GM19324 (cell line): ENCODE results near the gene NDUFAF2.
"Not testable (repeated sequence)": the region's sequence is repeated elsewhere in the genome, so short reads cannot be mapped to it uniquely, and the experiment has no call there.

Source experiments
- ATAC-seq: cut with Tn5 transposase; IDR thresholded peaks from one replicate; pipeline ENCODE4 v1.9.1; 2021; ENCODE audit warnings: mild to moderate bottlenecking, moderate library complexity; ENCODE audit not compliant: unreplicated experiment, low FRiP score

The NDUFAF2 gene

GRCh38 chr5:61044545-61044944 is 99.5 kb downstream of the NDUFAF2 start:
- ATAC-seq = no peak

GRCh38 chr5:61047346-61047745 is 102.3 kb downstream of the NDUFAF2 start:
- ATAC-seq = no peak

DNA sequence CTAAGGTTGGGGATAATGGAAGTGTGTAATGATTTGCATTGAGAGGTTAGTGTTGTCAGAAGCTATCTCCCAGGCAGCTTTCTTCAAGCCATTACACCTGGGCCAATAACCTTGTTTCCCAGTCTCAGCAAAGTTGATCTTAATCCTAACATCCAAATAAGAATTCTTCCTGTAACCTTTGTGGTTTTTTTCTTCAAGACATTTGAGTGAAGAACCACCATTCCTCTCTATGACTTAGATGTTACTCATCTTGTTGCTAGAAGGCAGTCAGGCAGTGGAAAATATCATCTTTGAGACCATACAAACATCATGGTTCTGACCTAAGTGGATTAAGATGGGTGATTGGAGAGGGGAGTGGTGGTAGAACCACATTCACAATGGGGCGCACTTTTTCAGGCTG is 103.5 kb downstream of the NDUFAF2 start:
- no peak for ATAC-seq

- no peak for ATAC-seq
Observed at GRCh38 chr5:61050292-61050691, 105.3 kb downstream of the NDUFAF2 start.

GRCh38 chr5:61051267-61051666 is 106.3 kb downstream of the NDUFAF2 start:
- no peak for ATAC-seq

DNA sequence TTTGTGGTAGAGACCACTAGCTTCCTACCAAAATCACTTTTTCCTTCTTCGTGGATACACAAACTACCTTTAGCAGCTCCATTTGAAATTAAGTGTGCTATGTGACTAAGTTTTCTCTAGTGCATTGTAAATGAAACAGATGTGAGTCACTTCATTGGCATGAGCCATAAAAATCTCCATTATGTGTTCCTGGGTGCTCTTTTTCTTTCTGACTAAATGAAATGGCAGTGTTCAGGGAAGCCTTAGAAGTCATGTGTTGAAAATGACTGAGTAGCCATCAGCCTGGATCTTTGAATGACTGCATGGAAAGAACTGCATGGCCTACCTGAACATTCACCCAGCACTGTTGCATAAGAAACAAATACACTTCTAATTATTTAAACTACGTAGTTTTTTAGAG is 107.9 kb downstream of the NDUFAF2 start:
- no peak for ATAC-seq

DNA sequence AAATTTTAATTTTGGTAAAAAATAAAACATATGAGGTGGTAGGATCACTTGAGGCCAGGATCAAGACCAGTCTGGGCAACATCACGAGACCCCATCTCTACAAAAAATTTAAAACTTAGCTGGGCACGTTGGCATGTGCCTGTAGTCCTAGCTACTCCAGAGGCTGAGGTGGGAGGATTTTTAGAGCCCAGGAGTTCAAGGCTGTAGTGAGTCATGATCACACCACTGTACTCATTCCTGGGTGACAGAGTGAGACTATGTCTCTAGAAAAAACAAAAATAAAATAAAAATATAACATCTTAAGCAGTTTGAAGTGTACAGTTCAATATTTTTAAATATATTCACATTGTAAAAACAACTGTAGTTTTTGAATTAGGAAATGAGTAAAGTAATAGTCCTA is 108.9 kb downstream of the NDUFAF2 start:
- ATAC-seq = no peak

GRCh38 chr5:61055434-61056006 is 110.5 kb downstream of the NDUFAF2 start:
- no peak for ATAC-seq

DNA sequence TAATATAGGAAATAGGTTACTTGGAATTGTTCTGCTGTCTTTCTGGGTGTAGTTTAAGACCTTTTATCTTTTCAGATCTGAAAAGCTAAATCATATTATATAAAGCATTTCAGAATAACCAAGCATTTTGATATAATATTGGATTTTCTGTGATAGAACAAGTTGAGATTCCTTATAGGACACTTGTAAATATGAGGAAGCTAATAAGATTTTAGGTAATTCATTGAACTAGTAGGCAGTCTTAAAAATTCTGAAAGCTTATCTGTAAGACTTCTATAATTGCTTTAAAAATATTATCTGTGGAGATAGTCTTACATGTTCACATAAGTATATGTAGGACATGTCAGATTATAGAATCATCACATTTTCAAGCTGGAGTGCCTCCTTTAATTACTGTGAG is 114.5 kb downstream of the NDUFAF2 start:
- no peak for ATAC-seq

GRCh38 chr5:61069150-61069549 is 124.1 kb downstream of the NDUFAF2 start:
- no peak for ATAC-seq

GRCh38 chr5:61071526-61071925 is 126.5 kb downstream of the NDUFAF2 start:
- no peak for ATAC-seq

GRCh38 chr5:61076626-61077025 is 131.6 kb downstream of the NDUFAF2 start:
- ATAC-seq = no peak

GRCh38 chr5:61081741-61082140 is 136.7 kb downstream of the NDUFAF2 start:
- ATAC-seq = no peak

DNA sequence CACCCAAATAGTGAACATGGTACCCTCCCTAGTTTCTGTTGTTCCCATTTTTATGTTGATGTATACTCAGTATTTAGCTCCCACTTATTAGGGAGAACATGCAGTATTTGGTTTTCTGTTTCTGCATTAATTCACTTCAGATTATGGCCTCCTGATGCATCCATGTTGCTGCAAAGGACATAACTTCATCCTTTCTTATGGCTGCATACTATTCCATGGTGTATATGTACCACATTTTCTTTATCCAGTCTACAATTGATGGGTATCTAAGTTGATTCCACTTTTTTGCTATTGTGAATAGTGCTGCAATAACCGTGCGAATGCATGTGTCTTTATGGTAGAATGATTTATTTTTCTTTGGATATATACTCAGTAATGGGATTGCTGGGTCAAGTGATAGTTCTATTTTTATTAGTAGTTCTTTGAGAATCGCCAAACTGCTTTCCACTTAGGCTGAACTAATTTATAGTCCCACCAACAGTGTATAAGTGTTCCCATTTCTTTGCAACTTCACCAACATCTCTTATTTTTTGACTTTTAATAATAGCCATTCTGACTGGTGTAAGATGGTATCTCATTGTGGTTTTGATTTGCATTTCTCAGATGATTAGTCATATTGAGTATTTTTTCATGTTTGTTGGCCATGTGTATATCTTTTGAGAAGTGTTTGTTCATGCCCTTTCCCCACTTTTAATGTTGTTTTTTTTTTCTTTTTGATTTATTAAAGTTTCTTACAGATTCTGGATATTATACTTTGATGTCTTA is 137.7 kb downstream of the NDUFAF2 start:
- ATAC-seq = no peak

GRCh38 chr5:61084658-61085057 is 139.7 kb downstream of the NDUFAF2 start:
- no peak for ATAC-seq

GRCh38 chr5:61085885-61086284 is 140.9 kb downstream of the NDUFAF2 start:
- ATAC-seq = no peak

- no peak for ATAC-seq
Observed at GRCh38 chr5:61087921-61088320, 142.9 kb downstream of the NDUFAF2 start.

DNA sequence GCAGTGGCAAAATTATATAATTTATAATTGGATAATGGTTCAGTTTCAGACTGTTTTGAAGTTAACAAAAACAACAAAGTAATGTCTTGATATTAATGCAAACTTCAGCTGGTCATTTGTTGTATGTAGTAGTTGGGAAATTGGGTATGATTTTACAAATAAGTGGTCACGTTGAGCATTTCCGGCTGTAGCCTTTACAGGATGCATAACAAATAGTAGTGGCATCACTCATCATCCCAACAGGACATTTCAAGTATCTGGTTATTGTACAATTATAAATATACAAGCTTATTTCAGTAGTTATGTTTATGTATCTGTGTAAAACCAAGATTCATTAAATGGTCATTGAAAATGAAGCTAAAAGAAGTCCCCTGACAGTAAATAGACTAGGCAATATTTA is 144.3 kb downstream of the NDUFAF2 start:
- ATAC-seq = no peak

- not testable (repeated sequence) for ATAC-seq
Observed at GRCh38 chr5:61093046-61093771, 148.2 kb downstream of the NDUFAF2 start.

GRCh38 chr5:61097465-61097864 is 152.5 kb downstream of the NDUFAF2 start:
- no peak for ATAC-seq

DNA sequence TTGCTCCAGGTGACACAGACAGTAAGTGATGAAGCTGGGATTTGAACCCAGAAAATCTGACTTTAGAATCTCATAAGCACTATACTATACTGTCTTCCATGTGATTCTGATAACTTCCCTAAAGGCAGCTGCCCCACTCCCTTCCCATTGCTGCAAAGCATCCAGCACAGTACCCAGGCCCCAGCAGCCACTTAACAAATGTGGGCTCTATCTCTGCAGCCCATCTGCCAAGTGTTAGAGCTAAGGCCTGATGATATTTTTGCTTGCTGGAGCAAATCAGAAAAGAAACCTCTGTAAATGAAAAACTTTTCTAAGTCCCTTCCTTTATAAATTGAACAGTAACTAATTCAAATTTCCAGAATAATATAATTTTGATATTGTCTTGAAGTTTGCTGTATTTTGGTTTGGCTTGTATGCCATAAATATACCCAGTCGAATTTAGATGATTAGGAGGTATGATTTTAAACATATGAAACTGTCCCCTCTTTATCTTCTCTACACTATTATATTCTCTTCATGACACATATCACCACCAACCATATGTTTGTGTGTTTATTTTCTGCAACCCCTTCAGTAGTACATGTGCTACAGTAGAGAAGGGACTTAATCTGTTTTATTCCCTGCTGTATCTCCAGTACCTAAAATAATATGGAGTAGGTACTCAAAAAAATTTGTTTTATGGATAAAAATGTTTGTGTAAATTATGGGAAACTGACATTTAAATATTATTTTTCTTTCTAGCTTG is 153.4 kb downstream of the NDUFAF2 start:
- ATAC-seq = no peak
